GM23338 (cell line): Measurements from ENCODE around the gene PRM3. TPM values are rescaled to one million over a fixed set of nuclear protein-coding genes. Genes with fewer than 3 reads are reported as not detected.
"Not testable (repeated sequence)": the region's sequence is repeated elsewhere in the genome, so short reads cannot be mapped to it uniquely, and the experiment has no call there.

Experiments
- ATAC-seq: fragments of 200-7000 bp; cut with Tn5 transposase; 3 replicates; pipeline ENCODE4 v1.9.1; 2020
- DNase-seq: peaks from one replicate; pipeline ENCODE4 v3.0.0-alpha.2; 2015; ENCODE audit warnings: low spot score
- H2AFZ ChIP-seq: fragments of 200-600 bp; sonication (generic); 2 replicates; pipeline ENCODE4 v1.8.0; 2016; ENCODE audit warnings: antibody characterized with exemption, mild to moderate bottlenecking, moderate library complexity
- H3F3A ChIP-seq: fragments of 200-600 bp; sonication (generic); replicated peaks from 2 replicates; pipeline ENCODE4 v1.8.0; 2017; ENCODE audit warnings: antibody characterized with exemption, mixed run types, low read depth
- H3K27ac ChIP-seq: fragments of 200-600 bp; sonication (generic); 2 replicates; pipeline ENCODE4 v1.6.1; 2016; ENCODE audit warnings: low read depth
- H3K27me3 ChIP-seq: fragments of 200-600 bp; sonication (generic); 2 replicates; pipeline ENCODE4 v1.8.0; 2016; ENCODE audit warnings: mild to moderate bottlenecking, mixed run types, moderate library complexity; ENCODE audit not compliant: insufficient read depth
- H3K36me3 ChIP-seq: fragments of 200-600 bp; sonication (generic); 2 replicates; pipeline ENCODE4 v1.8.0; 2016; ENCODE audit warnings: mild to moderate bottlenecking; ENCODE audit not compliant: insufficient read depth
- H3K4me1 ChIP-seq: fragments of 200-600 bp; sonication (generic); 2 replicates; pipeline ENCODE4 v1.8.0; 2016; ENCODE audit warnings: mild to moderate bottlenecking, moderate library complexity; ENCODE audit not compliant: insufficient read depth
- H3K4me2 ChIP-seq: fragments of 200-600 bp; sonication (generic); 2 replicates; pipeline ENCODE4 v1.7.1; 2017; ENCODE audit warnings: mixed run types
- H3K4me3 ChIP-seq: fragments of 200-600 bp; sonication (generic); 2 replicates; pipeline ENCODE4 v1.6.1; 2016; ENCODE audit warnings: mixed run types
- H3K79me2 ChIP-seq: fragments of 200-600 bp; sonication (generic); replicated peaks from 2 replicates; pipeline ENCODE4 v1.8.0; 2017; ENCODE audit warnings: mild to moderate bottlenecking; ENCODE audit not compliant: insufficient read depth
- H3K9me2 ChIP-seq: fragments of 200-600 bp; sonication (generic); 2 replicates; pipeline ENCODE4 v1.8.0; 2017; ENCODE audit not compliant: insufficient read depth
- H4K20me1 ChIP-seq: fragments of 200-600 bp; sonication (generic); replicated peaks from 2 replicates; pipeline ENCODE4 v1.8.0; 2017; ENCODE audit warnings: mild to moderate bottlenecking; ENCODE audit not compliant: insufficient read depth
- H3K27ac Mint-ChIP-seq: 2 replicates; pipeline ENCODE4 v1.8.0; 2020; ENCODE audit warnings: inconsistent platforms, mild to moderate bottlenecking, moderate library complexity, mixed read lengths
- H3K27me3 Mint-ChIP-seq: 3 replicates; pipeline ENCODE4 v1.8.0; 2022; ENCODE audit warnings: low read depth, mild to moderate bottlenecking, moderate library complexity, mixed read lengths, inconsistent platforms; ENCODE audit not compliant: insufficient read depth, poor library complexity
- H3K36me3 Mint-ChIP-seq: 3 replicates; pipeline ENCODE4 v1.8.0; 2021; ENCODE audit warnings: low read depth, mild to moderate bottlenecking, inconsistent platforms, moderate library complexity, mixed read lengths
- H3K4me1 Mint-ChIP-seq: 3 replicates; pipeline ENCODE4 v1.8.0; 2020; ENCODE audit warnings: mild to moderate bottlenecking, inconsistent platforms, mixed read lengths
- H3K4me3 Mint-ChIP-seq: 3 replicates; pipeline ENCODE4 v1.8.0; 2021; ENCODE audit warnings: moderate library complexity, mild to moderate bottlenecking, inconsistent platforms, mixed read lengths
- H3K9me3 Mint-ChIP-seq: 3 replicates; pipeline ENCODE4 v1.8.0; 2020; ENCODE audit warnings: moderate library complexity, mild to moderate bottlenecking, inconsistent platforms, mixed read lengths
- CREB1 ChIP-seq: fragments of 250-450 bp; sonication (Bioruptor Pico); IDR thresholded peaks from 2 replicates; pipeline ENCODE4 v1.5.0; 2020; ENCODE audit warnings: low read depth, mild to moderate bottlenecking, moderate library complexity
- ETS1 ChIP-seq: IDR thresholded peaks from 2 replicates; pipeline ENCODE4 v1.6.1; 2016; ENCODE audit warnings: antibody characterized with exemption
- EZH2phosphoT487 ChIP-seq: fragments of 200-600 bp; sonication (generic); IDR thresholded peaks from one replicate; pipeline ENCODE4 v1.8.1; 2018; ENCODE audit warnings: antibody characterized with exemption; ENCODE audit not compliant: unreplicated experiment
- JUNB ChIP-seq: IDR thresholded peaks from one replicate; pipeline ENCODE4 v1.6.1; 2016; ENCODE audit warnings: antibody characterized with exemption; ENCODE audit not compliant: unreplicated experiment
- NANOG ChIP-seq: IDR thresholded peaks from 2 replicates; pipeline ENCODE4 v1.6.1; 2016; ENCODE audit warnings: antibody characterized with exemption, borderline replicate concordance
- POLR2AphosphoS5 ChIP-seq: IDR thresholded peaks from 2 replicates; pipeline ENCODE4 v1.6.1; 2016; ENCODE audit warnings: antibody characterized with exemption, low read depth
- REST ChIP-seq: IDR thresholded peaks from one replicate; pipeline ENCODE4 v1.6.1; 2018; ENCODE audit warnings: antibody characterized with exemption; ENCODE audit not compliant: unreplicated experiment
- ZNF114 ChIP-seq: fragments of 250-450 bp; sonication (Bioruptor Pico); IDR thresholded peaks from 2 replicates; pipeline ENCODE4 v1.5.0; 2020; ENCODE audit warnings: mild to moderate bottlenecking, moderate library complexity
- ZNF331 ChIP-seq: fragments of 250-450 bp; sonication (Bioruptor Pico); IDR thresholded peaks from 2 replicates; pipeline ENCODE4 v1.5.0; 2020; ENCODE audit warnings: low read depth, mild to moderate bottlenecking, moderate library complexity
- ZNF462 ChIP-seq: fragments of 250-450 bp; sonication (Bioruptor Pico); IDR thresholded peaks from 2 replicates; pipeline ENCODE4 v1.5.0; 2020; ENCODE audit warnings: mild to moderate bottlenecking, moderate library complexity
- polyA plus RNA-seq: library from polyadenylated mRNA; unstranded; fragments of >200 nt; fragmentation: Nextera tagmentation; extraction: Ambion mirVana; gene quantifications from 2 replicates; pipeline ENCODE4 v1.2.1, GENCODE V29; 2016
- total RNA-seq: library from RNA; depleted of rRNA; stranded (reverse); fragments of >200 nt; shearing (Covaris generic); gene quantifications from 2 replicates; pipeline ENCODE4 v1.2.3, GENCODE V29; 2014

PRM3 gene
- total and polyA plus RNA-seq, 2 experiments from 2014 or later, result not detected

GRCh38 chr16:11298950-11299547, 25.6 kb upstream of the PRM3 start:
- H3K27me3 Mint-ChIP-seq, DNase-seq, H3K36me3 Mint-ChIP-seq, H3K4me3 Mint-ChIP-seq, ATAC-seq, H3K27ac ChIP-seq, H4K20me1 ChIP-seq, H3K9me2 ChIP-seq, H3K4me2 ChIP-seq, H3K36me3 ChIP-seq, H3K9me3 Mint-ChIP-seq, H3K79me2 ChIP-seq, H3K4me3 ChIP-seq, H3F3A ChIP-seq, H3K27ac Mint-ChIP-seq, H3K27me3 ChIP-seq: not testable (repeated sequence)
- H3K4me1 Mint-ChIP-seq, result peaks cover 14% of the 10 kb centered on the region
- Histone ChIP-seq H3K4me1 (peaks cover 25% of the 10 kb centered on the region), H2AFZ (peak overlapping the region; percentile 32; the same call in 1 of the 2 replicates)

GRCh38 chr16:11298143-11298900, 24.9 kb upstream of the PRM3 start:
- H3K4me1 Mint-ChIP-seq, result peaks cover 14% of the 10 kb centered on the region
- H4K20me1 ChIP-seq, result no peaks in the 10 kb centered on the region
- H3K4me1 ChIP-seq, result peaks cover 22% of the 10 kb centered on the region
- H3K9me2 ChIP-seq, result no peaks in the 10 kb centered on the region
- H3K36me3 ChIP-seq, result no peaks in the 10 kb centered on the region
- H3K27ac Mint-ChIP-seq, result no peak overlapping the region
- H3K27ac ChIP-seq, result no peak overlapping the region
- peak overlapping the region; percentile 96 for H2AFZ ChIP-seq
- peak overlapping the region; percentile 48; the same call in 1 of the 2 replicates for H3K4me2 ChIP-seq
- H3K4me3 ChIP-seq, result no peak overlapping the region
- ATAC-seq (no peak), DNase-seq (no peak)
- no peaks in the 10 kb centered on the region for H3K9me3 Mint-ChIP-seq
- no peaks in the 10 kb centered on the region for H3K36me3 Mint-ChIP-seq
- H3K79me2 ChIP-seq, result no peaks in the 10 kb centered on the region
- no peak overlapping the region; the same call in 2 of the 3 replicates for H3K4me3 Mint-ChIP-seq
- peaks cover 7% of the 10 kb centered on the region; the same call in 1 of the 2 replicates for H3F3A ChIP-seq
- no peaks in the 10 kb centered on the region for H3K27me3 ChIP-seq
- no peaks in the 10 kb centered on the region for H3K27me3 Mint-ChIP-seq
- TF ChIP-seq NANOG (no peak), ETS1 (no peak), POLR2AphosphoS5 (no peak), ZNF331 (no peak), CREB1 (CRISPR knock-in tag) (no peak), ZNF462 (CRISPR knock-in tag) (no peak), REST (no peak), EZH2phosphoT487 (no peak), JUNB (no peak), ZNF114 (CRISPR knock-in tag) (no peak)
